Neural crest cell (in vitro differentiated cells): ENCODE data around the gene KCND1. TPM values are rescaled to one million over a fixed set of nuclear protein-coding genes. Genes with fewer than 3 reads are reported as not detected.

ENCODE experiments used
- DNase-seq: peaks from one replicate; pipeline ENCODE4 v3.0.0; 2021; ENCODE audit warnings: low read depth, mixed read lengths, low spot score
- H3K27ac Mint-ChIP-seq: one replicate; pipeline ENCODE4 v1.8.0; 2021; ENCODE audit warnings: mild to moderate bottlenecking, mixed read lengths; ENCODE audit not compliant: unreplicated experiment
- H3K27me3 Mint-ChIP-seq: 2 replicates; pipeline ENCODE4 v1.8.0; 2021; ENCODE audit warnings: low read depth, mild to moderate bottlenecking, mixed read lengths
- H3K36me3 Mint-ChIP-seq: 2 replicates; pipeline ENCODE4 v1.8.0; 2021; ENCODE audit warnings: low read depth, mild to moderate bottlenecking, mixed read lengths
- H3K4me1 Mint-ChIP-seq: 2 replicates; pipeline ENCODE4 v1.8.0; 2021; ENCODE audit warnings: mixed read lengths
- H3K4me3 Mint-ChIP-seq: one replicate; pipeline ENCODE4 v1.8.0; 2021; ENCODE audit warnings: mild to moderate bottlenecking, mixed read lengths
- H3K9me3 Mint-ChIP-seq: 2 replicates; pipeline ENCODE4 v1.8.0; 2021; ENCODE audit warnings: mixed read lengths
- CTCF ChIP-seq: fragments of 200-600 bp; sonication (generic); conservative IDR thresholded peaks from 2 replicates; pipeline ENCODE4 v1.5.0; 2021; ENCODE audit warnings: antibody characterized with exemption, mild to moderate bottlenecking
- total RNA-seq: library from RNA; stranded (reverse); gene quantifications from 2 replicates; pipeline ENCODE4 v1.2.1, GENCODE V29; 2021

KCND1 gene
- total RNA-seq, 1 donor from 2014 or later, result 1.2 TPM

- Mint-ChIP-seq H3K9me3 (no peaks in the 10 kb centered on the region), H3K4me1 (peaks cover 9% of the 10 kb centered on the region), H3K27me3 (no peaks in the 10 kb centered on the region), H3K4me3 (no peak overlapping the region), H3K27ac (no peak overlapping the region), H3K36me3 (peaks cover 5% of the 10 kb centered on the region)
- no peak for DNase-seq
- no peak for TF ChIP-seq CTCF
Observed at GRCh38 chrX:48942895-48943294, 28.7 kb downstream of the KCND1 start.

GRCh38 chrX:48940404-48940955 lies 31.2 kb downstream of the KCND1 start:
- H3K36me3 Mint-ChIP-seq, result peaks cover 5% of the 10 kb centered on the region
- no peak for TF ChIP-seq CTCF
- H3K4me3 Mint-ChIP-seq, result no peak overlapping the region
- no peaks in the 10 kb centered on the region for H3K27me3 Mint-ChIP-seq
- no peak overlapping the region for H3K27ac Mint-ChIP-seq
- no peak for DNase-seq
- peaks cover 12% of the 10 kb centered on the region for H3K4me1 Mint-ChIP-seq
- no peaks in the 10 kb centered on the region for H3K9me3 Mint-ChIP-seq

DNA sequence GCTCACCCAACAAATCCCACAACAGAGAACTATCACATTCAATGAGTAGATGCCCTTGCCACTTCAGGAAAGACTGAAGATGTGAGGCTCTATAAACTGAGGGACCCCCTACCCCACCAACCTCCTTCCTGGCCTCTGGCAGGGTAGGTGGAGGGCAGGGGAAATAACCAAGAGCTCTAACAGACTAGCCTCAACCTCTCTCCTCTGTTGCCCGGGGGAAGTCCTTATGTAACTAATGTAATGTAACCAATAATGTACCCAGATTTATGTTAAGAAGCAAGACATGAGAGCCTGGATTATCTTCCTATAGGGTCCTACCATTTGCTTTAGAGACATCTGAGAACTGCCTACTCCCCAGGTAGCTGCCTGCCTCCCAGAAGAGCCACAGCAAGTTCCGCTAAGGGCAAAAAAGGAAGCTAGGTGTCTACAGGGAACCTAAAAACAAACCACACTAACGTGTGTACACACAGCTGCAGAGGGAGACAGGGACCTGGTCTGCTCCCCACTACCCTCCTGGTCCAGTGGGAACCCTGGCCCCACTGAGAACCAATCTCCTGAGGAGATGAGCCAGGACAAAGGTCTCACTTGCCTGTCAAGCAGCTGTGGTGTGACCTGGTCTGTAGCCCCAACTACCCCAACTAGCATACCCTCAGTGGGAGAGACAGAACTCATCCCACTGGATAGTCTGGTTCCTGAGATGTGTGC lies 32.0 kb downstream of the KCND1 start:
- Mint-ChIP-seq H3K36me3 (peaks cover 5% of the 10 kb centered on the region), H3K9me3 (no peaks in the 10 kb centered on the region), H3K4me3 (no peak overlapping the region), H3K27me3 (no peaks in the 10 kb centered on the region), H3K4me1 (peaks cover 12% of the 10 kb centered on the region), H3K27ac (no peak overlapping the region)
- DNase-seq, result no peak
- no peak for TF ChIP-seq CTCF

- H3K27ac Mint-ChIP-seq, result no peak overlapping the region
- no peak for TF ChIP-seq CTCF
- H3K9me3 Mint-ChIP-seq, result no peaks in the 10 kb centered on the region
- H3K4me3 Mint-ChIP-seq, result no peak overlapping the region
- no peaks in the 10 kb centered on the region for H3K27me3 Mint-ChIP-seq
- peaks cover 8% of the 10 kb centered on the region for H3K36me3 Mint-ChIP-seq
- no peak for DNase-seq
- H3K4me1 Mint-ChIP-seq, result peaks cover 12% of the 10 kb centered on the region
Observed at GRCh38 chrX:48938721-48939425, 32.8 kb downstream of the KCND1 start.

GRCh38 chrX:48937054-48937907 lies 34.4 kb downstream of the KCND1 start:
- no peak for DNase-seq
- Mint-ChIP-seq H3K36me3 (peaks cover 12% of the 10 kb centered on the region), H3K4me3 (no peak overlapping the region), H3K4me1 (peaks cover 12% of the 10 kb centered on the region), H3K27me3 (no peaks in the 10 kb centered on the region), H3K27ac (no peak overlapping the region), H3K9me3 (peaks cover 3% of the 10 kb centered on the region)
- no peak for TF ChIP-seq CTCF
